Measurements from ENCODE around the gene POLD2.
A peak's percentile ranks its signal among the peaks of the same experiment; 100 is the strongest.

Gene POLD2

DNA sequence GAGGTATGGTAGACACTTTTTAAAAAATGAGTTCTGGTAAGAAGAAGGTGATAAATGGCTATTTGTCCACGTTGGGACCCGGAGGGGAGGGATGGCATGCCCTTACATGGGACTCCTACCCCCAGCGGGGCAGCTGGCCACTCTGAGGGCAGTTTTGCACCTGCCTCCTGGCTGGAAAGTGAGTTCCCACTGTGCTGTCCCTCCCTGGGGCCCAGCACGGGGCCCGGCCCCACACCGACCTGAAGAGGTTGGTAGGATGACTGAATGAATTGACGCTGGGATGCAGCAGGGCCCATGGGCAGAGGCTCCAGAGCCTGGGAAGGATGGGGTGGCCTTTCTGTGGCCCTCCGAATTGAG is 19.8 kb downstream of the POLD2 start:
- no CpG with 5 or more reads among the region's 8 CpGs for WGBS, 2 donors (ENCODE audit: extremely low coverage in 2 of 2, insufficient read length in 2 of 2, insufficient replicate concordance in 1 of 2)
- H2AFZ ChIP-seq (ENCODE audit: low read length) = peak overlapping the region; percentile 87
- no peak overlapping the region for H2AK5ac ChIP-seq (ENCODE audit: low read depth, low read length)
- peaks cover 0 to 8% (median 5%) of the 10 kb centered on the region in 3 experiments for H3K27me3 ChIP-seq (ENCODE audit: control insufficient read depth in 3 of 3, insufficient read depth in 3 of 3, low read depth in 1 of 3, low read length in 3 of 3)
- peak overlapping the region; percentile 33 for H2BK12ac ChIP-seq (ENCODE audit: low read length)
- H3K23ac ChIP-seq (ENCODE audit: low read depth, low read length, poor library complexity) = no peak overlapping the region
- H3K4me3 ChIP-seq (ENCODE audit: low read length in 2 of 2) = peak overlapping the region; percentile 43 to 73
- H3K79me1 ChIP-seq (ENCODE audit: low read depth, low read length) = no peaks in the 10 kb centered on the region
- DNase-seq (ENCODE audit: low spot score) = no peak
- H4K91ac ChIP-seq (ENCODE audit: low read depth, low read length, poor library complexity) = no peak overlapping the region
- no peak overlapping the region for H3K4ac ChIP-seq (ENCODE audit: low read length)
- H3K4me2 ChIP-seq (ENCODE audit: insufficient read depth, low read length, poor library complexity, severe bottlenecking) = peak overlapping the region; percentile 57
- H3K4me1 ChIP-seq (ENCODE audit: control insufficient read depth in 2 of 2, insufficient read depth in 1 of 2, low read depth in 1 of 2, low read length in 2 of 2) = peaks cover 8 to 14% of the 10 kb centered on the region in 2 donors
- peaks cover 0 to 2% of the 10 kb centered on the region in 2 donors for H3K36me3 ChIP-seq (replicated peaks in 1 of 2; ENCODE audit: control insufficient read depth in 2 of 2, insufficient read depth in 2 of 2, low read length in 2 of 2)
- H3K9ac ChIP-seq (ENCODE audit: low read depth, low read length, poor library complexity) = peak overlapping the region; percentile 47
- H2BK15ac ChIP-seq (ENCODE audit: low read length) = peak overlapping the region; percentile 62
- no peak overlapping the region for H4K8ac ChIP-seq (ENCODE audit: low read depth, low read length)
- no peak overlapping the region for H2BK120ac ChIP-seq (ENCODE audit: low read depth, low read length)
- no peaks in the 10 kb centered on the region for H3K9me3 ChIP-seq (replicated peaks in 1 of 2; ENCODE audit: control insufficient read depth in 2 of 2, insufficient read depth in 1 of 2, low read depth in 1 of 2, low read length in 2 of 2)
- no peak overlapping the region for H3K27ac ChIP-seq (replicated peaks; ENCODE audit: low read length)
- H3K14ac ChIP-seq (ENCODE audit: low read length) = no peak overlapping the region
- peak overlapping the region; percentile 87 for H3K18ac ChIP-seq (ENCODE audit: low read length)
- peak overlapping the region; percentile 55 for H2BK5ac ChIP-seq (ENCODE audit: low read length)

DNA sequence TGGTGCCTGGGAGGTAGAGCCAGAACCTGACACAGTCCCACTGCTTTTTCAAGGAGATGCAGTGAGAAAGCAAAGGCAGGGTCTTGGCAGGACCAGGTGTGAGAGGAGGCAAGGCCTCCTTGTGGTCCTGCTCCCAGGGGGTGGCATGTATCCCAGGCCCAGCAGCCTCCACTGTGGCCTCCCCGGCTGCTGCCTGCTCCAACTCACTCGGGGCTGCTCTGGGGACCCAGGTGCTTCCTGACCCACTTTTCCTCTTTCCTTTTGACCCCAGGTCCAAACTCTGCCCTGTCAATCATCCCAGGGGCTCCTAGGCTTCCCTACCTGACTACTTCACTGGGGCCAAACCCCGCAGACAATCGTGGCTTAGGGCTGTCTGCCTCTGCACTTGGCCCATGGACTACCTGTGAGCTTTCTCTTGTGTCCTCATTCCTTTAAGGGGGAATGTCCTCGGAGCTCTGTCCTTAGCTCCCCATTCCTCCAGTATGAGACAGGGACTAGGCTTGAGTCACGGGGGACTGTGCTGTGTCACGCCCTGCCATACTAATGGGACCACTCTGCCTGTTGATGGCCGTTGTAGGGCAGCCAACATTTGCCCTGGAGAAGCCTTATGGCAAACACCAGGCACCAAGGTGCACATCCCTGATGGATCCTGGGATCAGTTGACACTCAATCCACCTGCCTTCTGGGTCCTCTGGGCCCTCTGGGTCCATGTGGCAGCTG is 20.3 kb downstream of the POLD2 start:
- Histone ChIP-seq H2BK15ac (ENCODE audit: low read length) (peak overlapping the region; percentile 80), H3K4me1 (ENCODE audit: control insufficient read depth in 2 of 2, insufficient read depth in 1 of 2, low read depth in 1 of 2, low read length in 2 of 2) (peaks cover 8 to 14% of the 10 kb centered on the region in 2 donors), H3K18ac (ENCODE audit: low read length) (peak overlapping the region; percentile 39), H3K9me3 (replicated peaks in 1 of 2; ENCODE audit: control insufficient read depth in 2 of 2, insufficient read depth in 1 of 2, low read depth in 1 of 2, low read length in 2 of 2) (no peaks in the 10 kb centered on the region), H4K91ac (ENCODE audit: low read depth, low read length, poor library complexity) (no peak overlapping the region), H3K27me3 (ENCODE audit: control insufficient read depth in 3 of 3, insufficient read depth in 3 of 3, low read depth in 1 of 3, low read length in 3 of 3) (peaks cover 0 to 8% (median 5%) of the 10 kb centered on the region in 3 experiments), H2BK5ac (ENCODE audit: low read length) (no peak overlapping the region), H2BK12ac (ENCODE audit: low read length) (no peak overlapping the region), H3K9ac (ENCODE audit: low read depth, low read length, poor library complexity) (no peak overlapping the region), H2AFZ (ENCODE audit: low read length) (peak overlapping the region; percentile 87), H3K14ac (ENCODE audit: low read length) (no peak overlapping the region), H3K4me2 (ENCODE audit: insufficient read depth, low read length, poor library complexity, severe bottlenecking) (no peak overlapping the region), H3K4ac (ENCODE audit: low read length) (no peak overlapping the region), H3K79me1 (ENCODE audit: low read depth, low read length) (no peaks in the 10 kb centered on the region), H4K8ac (ENCODE audit: low read depth, low read length) (no peak overlapping the region), H3K36me3 (replicated peaks in 1 of 2; ENCODE audit: control insufficient read depth in 2 of 2, insufficient read depth in 2 of 2, low read length in 2 of 2) (peaks cover 0 to 2% of the 10 kb centered on the region in 2 donors), H3K4me3 (ENCODE audit: low read length in 2 of 2) (peak overlapping the region in 1 of 2 donors; percentile 43), H2BK120ac (ENCODE audit: low read depth, low read length) (no peak overlapping the region), H3K23ac (ENCODE audit: low read depth, low read length, poor library complexity) (no peak overlapping the region), H2AK5ac (ENCODE audit: low read depth, low read length) (peak overlapping the region; percentile 1), H3K27ac (replicated peaks; ENCODE audit: low read length) (no peak overlapping the region)
- WGBS, 2 donors (ENCODE audit: extremely low coverage in 2 of 2, insufficient read length in 2 of 2, insufficient replicate concordance in 1 of 2) = no CpG with 5 or more reads among the region's 8 CpGs
- DNase-seq (ENCODE audit: low spot score) = no peak

DNA sequence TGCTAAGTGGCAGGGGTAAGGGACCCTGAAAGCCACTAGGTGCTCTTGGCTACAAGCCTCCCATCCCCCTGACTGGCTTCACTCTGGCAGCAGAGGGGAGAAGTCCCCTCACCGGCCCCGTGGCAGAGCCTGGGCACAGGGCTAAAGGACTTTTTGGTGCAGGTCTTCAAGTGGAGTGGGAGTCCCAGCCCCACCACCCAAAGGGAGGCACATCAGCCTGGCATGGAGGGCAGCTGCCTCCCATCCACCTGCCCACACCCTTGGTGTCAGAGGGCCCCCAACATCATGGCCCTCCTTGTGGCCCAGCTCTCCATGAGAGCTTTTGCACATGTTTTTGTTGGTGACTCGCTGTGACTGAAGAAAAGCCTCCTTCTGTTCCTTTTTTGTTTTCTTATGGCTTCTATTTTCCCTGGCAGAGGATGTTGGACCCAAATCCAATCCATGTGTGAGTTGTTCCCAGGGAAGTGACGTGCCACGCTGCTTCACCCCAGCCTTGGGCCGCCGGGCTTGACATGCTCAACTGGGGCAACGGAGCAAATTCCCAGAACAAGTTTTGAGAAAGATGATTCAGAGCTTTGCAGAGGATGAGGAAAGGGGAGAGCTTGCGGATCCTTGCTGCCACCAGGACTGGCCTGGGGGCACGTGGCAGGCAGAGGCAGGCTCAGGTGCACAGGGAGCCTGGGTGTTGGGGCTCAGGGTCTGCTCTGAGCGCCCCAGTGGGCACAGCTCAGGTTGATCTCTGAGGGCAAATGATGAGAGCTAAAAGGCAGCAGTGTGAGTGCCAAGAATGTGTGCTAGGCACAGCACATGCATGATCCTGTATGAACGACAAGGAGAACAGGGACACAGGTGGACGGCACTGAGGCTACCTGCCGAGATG is 21.1 kb downstream of the POLD2 start:
- no peak overlapping the region for H3K4me2 ChIP-seq (ENCODE audit: insufficient read depth, low read length, poor library complexity, severe bottlenecking)
- no peak overlapping the region for H3K27ac ChIP-seq (replicated peaks; ENCODE audit: low read length)
- H2AK5ac ChIP-seq (ENCODE audit: low read depth, low read length) = peak overlapping the region; percentile 1
- no peaks in the 10 kb centered on the region for H3K9me3 ChIP-seq (replicated peaks in 1 of 2; ENCODE audit: control insufficient read depth in 2 of 2, insufficient read depth in 1 of 2, low read depth in 1 of 2, low read length in 2 of 2)
- peak overlapping the region; percentile 35 for H3K18ac ChIP-seq (ENCODE audit: low read length)
- no peak overlapping the region for H2BK120ac ChIP-seq (ENCODE audit: low read depth, low read length)
- H2BK15ac ChIP-seq (ENCODE audit: low read length) = peak overlapping the region; percentile 80
- no peaks in the 10 kb centered on the region for H3K36me3 ChIP-seq (replicated peaks in 1 of 2; ENCODE audit: control insufficient read depth in 2 of 2, insufficient read depth in 2 of 2, low read length in 2 of 2)
- peaks cover 8 to 14% of the 10 kb centered on the region in 2 donors for H3K4me1 ChIP-seq (ENCODE audit: control insufficient read depth in 2 of 2, insufficient read depth in 1 of 2, low read depth in 1 of 2, low read length in 2 of 2)
- no peak overlapping the region for H4K91ac ChIP-seq (ENCODE audit: low read depth, low read length, poor library complexity)
- H3K23ac ChIP-seq (ENCODE audit: low read depth, low read length, poor library complexity) = no peak overlapping the region
- no CpG with 5 or more reads among the region's 14 CpGs for WGBS, 2 donors (ENCODE audit: extremely low coverage in 2 of 2, insufficient read length in 2 of 2, insufficient replicate concordance in 1 of 2)
- H3K79me1 ChIP-seq (ENCODE audit: low read depth, low read length) = no peaks in the 10 kb centered on the region
- H4K8ac ChIP-seq (ENCODE audit: low read depth, low read length) = no peak overlapping the region
- no peak for DNase-seq (ENCODE audit: low spot score)
- H2BK12ac ChIP-seq (ENCODE audit: low read length) = no peak overlapping the region
- H2BK5ac ChIP-seq (ENCODE audit: low read length) = no peak overlapping the region
- H3K9ac ChIP-seq (ENCODE audit: low read depth, low read length, poor library complexity) = no peak overlapping the region
- no peak overlapping the region for H3K14ac ChIP-seq (ENCODE audit: low read length)
- no peak overlapping the region for H3K4me3 ChIP-seq (ENCODE audit: low read length in 2 of 2)
- no peak overlapping the region for H3K4ac ChIP-seq (ENCODE audit: low read length)
- peaks cover 0 to 8% (median 5%) of the 10 kb centered on the region in 3 experiments for H3K27me3 ChIP-seq (ENCODE audit: control insufficient read depth in 3 of 3, insufficient read depth in 3 of 3, low read depth in 1 of 3, low read length in 3 of 3)
- peak overlapping the region; percentile 18 for H2AFZ ChIP-seq (ENCODE audit: low read length)

All from neuronal stem cell (in vitro differentiated cells).